ENCODE results near the gene NDUFS2. TPM values are rescaled to one million over a fixed set of nuclear protein-coding genes. Genes with fewer than 3 reads are reported as not detected.

NDUFS2 gene
- total and polyA plus RNA-seq, 9 of the 15 experiments (the other 6 are each of a cell fraction or from before 2014, with no cell fraction given), result 70.0 to 176 (median 141) TPM

DNA sequence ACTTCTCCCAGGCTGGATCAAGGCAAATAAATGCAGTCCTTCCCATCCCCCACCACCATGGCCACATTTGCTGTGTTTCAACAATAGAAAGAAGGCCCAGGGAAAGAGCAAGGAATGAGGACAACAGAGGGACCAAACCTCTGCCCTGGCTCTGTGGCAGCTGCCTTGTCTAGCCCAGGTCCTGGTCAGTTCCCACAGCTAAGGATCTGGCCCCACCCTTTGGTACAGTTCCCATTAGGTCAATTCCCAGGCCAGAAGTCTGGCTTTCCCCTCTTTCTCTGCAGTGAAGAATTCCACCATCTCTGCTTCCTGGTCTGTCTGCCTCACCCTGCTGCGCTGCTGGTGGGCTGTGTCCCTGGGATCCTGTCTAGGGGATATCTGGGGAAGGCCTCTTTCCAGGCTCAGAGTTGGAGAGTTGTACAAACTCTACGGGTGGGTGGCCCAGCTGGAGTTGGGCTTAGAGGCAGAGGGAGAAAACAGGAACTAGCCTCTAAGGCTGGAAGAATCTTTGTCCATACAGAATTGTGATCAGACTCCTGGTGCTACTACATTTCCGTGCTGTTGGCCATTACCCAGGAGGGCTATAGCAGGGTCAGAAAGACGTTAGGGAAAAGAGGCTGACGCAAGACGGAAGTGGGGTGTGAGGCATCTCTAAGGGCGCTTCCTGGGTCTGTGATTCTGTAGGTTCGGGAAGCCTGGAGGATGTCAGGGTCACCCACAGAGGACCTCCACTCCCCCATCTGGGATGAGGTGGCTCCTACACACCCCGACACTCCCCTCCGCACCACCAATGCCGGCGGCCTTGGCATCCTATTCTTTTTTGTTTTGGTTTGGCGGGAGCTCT, 953 bp upstream of the NDUFS2 start (continued):
- TF ChIP-seq MAZ (CRISPR knock-in tag; conservative IDR thresholded peaks at IDR 0.05 in 1 of 2, IDR thresholded peaks at IDR 0.05 in 1 of 2) (peak in 1 of 2 experiments; percentile 11; a peak in 1 of 4 replicates), TEAD1 (CRISPR knock-in tag; IDR thresholded peaks at IDR 0.05) (peak; percentile 8 to 59; a peak in 1 of 4 replicates), NFIC (IDR thresholded peaks at IDR 0.05) (no peak), ZNF239 (CRISPR knock-in tag; IDR thresholded peaks at IDR 0.05) (0 out of 2 replicates have a peak, but pooled peaks have one; percentile 3), ZNF79 (CRISPR knock-in tag; IDR thresholded peaks at IDR 0.05; ENCODE audit: low read depth) (0 out of 2 replicates have a peak, but pooled peaks have one; percentile 17), NR2C1 (IDR thresholded peaks at IDR 0.05) (no peak), NR2C1 (tag; IDR thresholded peaks at IDR 0.05) (peak; percentile 21; the same call in 1 of the 2 replicates), ETV6 (IDR thresholded peaks at IDR 0.05; ENCODE audit: borderline replicate concordance in 1 of 2, low read depth in 2 of 2, low read length in 1 of 2) (0 out of 4 replicates have a peak, but pooled peaks of 1 of the 2 experiments have one; percentile 38), ETV6 (CRISPR knock-in tag; IDR thresholded peaks at IDR 0.05; ENCODE audit: borderline replicate concordance) (no peak), NFRKB (IDR thresholded peaks at IDR 0.05; ENCODE audit: low read depth) (peak; percentile 89), ZNF584 (CRISPR knock-in tag; IDR thresholded peaks at IDR 0.05; ENCODE audit: low read depth) (peak; percentile 93; the same call in 1 of the 2 replicates), NR4A1 (CRISPR knock-in tag; IDR thresholded peaks at IDR 0.05) (no peak), NR4A1 (tag; IDR thresholded peaks at IDR 0.05) (peak; percentile 45), JUND (IDR thresholded peaks at IDR 0.05; ENCODE audit: borderline replicate concordance, low read depth, low read length) (0 out of 2 replicates have a peak, but pooled peaks have one; percentile 1), JUND (tag; IDR thresholded peaks at IDR 0.05; ENCODE audit: borderline replicate concordance, low read depth, low read length) (no peak; the same call in 2 of the 3 replicates), KDM4B (IDR thresholded peaks at IDR 0.05; ENCODE audit: borderline replicate concordance in 2 of 2, low read depth in 1 of 2) (no peak)
- TF ChIP-seq, protein P1, sequence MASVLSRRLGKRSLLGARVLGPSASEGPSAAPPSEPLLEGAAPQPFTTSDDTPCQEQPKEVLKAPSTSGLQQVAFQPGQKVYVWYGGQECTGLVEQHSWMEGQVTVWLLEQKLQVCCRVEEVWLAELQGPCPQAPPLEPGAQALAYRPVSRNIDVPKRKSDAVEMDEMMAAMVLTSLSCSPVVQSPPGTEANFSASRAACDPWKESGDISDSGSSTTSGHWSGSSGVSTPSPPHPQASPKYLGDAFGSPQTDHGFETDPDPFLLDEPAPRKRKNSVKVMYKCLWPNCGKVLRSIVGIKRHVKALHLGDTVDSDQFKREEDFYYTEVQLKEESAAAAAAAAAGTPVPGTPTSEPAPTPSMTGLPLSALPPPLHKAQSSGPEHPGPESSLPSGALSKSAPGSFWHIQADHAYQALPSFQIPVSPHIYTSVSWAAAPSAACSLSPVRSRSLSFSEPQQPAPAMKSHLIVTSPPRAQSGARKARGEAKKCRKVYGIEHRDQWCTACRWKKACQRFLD (CRISPR knock-in tag; IDR thresholded peaks at IDR 0.05), result peak; percentile 92; the same call in 1 of the 2 replicates
- TF ChIP-seq, protein P2, sequence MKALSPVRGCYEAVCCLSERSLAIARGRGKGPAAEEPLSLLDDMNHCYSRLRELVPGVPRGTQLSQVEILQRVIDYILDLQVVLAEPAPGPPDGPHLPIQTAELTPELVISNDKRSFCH (CRISPR knock-in tag; IDR thresholded peaks at IDR 0.05), result no peak
- TF ChIP-seq, protein P2 (tag; IDR thresholded peaks at IDR 0.05), result peak; percentile 65; the same call in 1 of the 2 replicates
- TF ChIP-seq, protein P3, sequence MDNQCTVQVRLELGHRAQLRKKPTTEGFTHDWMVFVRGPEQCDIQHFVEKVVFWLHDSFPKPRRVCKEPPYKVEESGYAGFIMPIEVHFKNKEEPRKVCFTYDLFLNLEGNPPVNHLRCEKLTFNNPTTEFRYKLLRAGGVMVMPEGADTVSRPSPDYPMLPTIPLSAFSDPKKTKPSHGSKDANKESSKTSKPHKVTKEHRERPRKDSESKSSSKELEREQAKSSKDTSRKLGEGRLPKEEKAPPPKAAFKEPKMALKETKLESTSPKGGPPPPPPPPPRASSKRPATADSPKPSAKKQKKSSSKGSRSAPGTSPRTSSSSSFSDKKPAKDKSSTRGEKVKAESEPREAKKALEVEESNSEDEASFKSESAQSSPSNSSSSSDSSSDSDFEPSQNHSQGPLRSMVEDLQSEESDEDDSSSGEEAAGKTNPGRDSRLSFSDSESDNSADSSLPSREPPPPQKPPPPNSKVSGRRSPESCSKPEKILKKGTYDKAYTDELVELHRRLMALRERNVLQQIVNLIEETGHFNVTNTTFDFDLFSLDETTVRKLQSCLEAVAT (IDR thresholded peaks at IDR 0.05), result peak in 1 of 2 experiments; percentile 58; a peak in 1 of 4 replicates
- TF ChIP-seq, protein P4, sequence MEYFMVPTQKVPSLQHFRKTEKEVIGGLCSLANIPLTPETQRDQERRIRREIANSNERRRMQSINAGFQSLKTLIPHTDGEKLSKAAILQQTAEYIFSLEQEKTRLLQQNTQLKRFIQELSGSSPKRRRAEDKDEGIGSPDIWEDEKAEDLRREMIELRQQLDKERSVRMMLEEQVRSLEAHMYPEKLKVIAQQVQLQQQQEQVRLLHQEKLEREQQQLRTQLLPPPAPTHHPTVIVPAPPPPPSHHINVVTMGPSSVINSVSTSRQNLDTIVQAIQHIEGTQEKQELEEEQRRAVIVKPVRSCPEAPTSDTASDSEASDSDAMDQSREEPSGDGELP (CRISPR knock-in tag; IDR thresholded peaks at IDR 0.05; ENCODE audit: borderline replicate concordance), result peak; percentile 65; the same call in 1 of the 2 replicates
